Measurements from ENCODE around the gene PADI4. TPM values are rescaled to one million over a fixed set of nuclear protein-coding genes. Genes with fewer than 3 reads are reported as not detected.

The PADI4 gene
- polyA plus RNA-seq, 1 experiment = not detected

- peak; percentile 47 for DNase-seq (ENCODE audit: low read depth, low spot score)
- ChIA-PET POLR2A (no interaction called here), CTCF (no interaction called here)
- Histone ChIP-seq H3K27me3 (ENCODE audit: control insufficient read depth, insufficient read depth, low read length) (peaks cover 32% of the 10 kb centered on the region), H3K27ac (ENCODE audit: low read depth, low read length) (peak overlapping the region; percentile 1), H3K9me3 (ENCODE audit: control insufficient read depth, insufficient read depth, low read length) (no peaks in the 10 kb centered on the region), H3K4me3 (ENCODE audit: low read depth, low read length) (no peak overlapping the region)
- no peak for TF ChIP-seq CTCF (IDR thresholded peaks at IDR 0.05; ENCODE audit: low read depth, low read length)
Measured at GRCh38 chr1:17287130-17287776, 20.7 kb upstream of the PADI4 start.

GRCh38 chr1:17289721-17290120, 18.3 kb upstream of the PADI4 start:
- POLR2A ChIA-PET = no interaction called here
- CTCF ChIA-PET = interaction anchor here (0.8 to 2.4 kb wide), 4 partner anchors 16 to 230 kb away, joined by 3 to 6 read pairs (median 4); no protein-coding TSS in a partner anchor

GRCh38 chr1:17290553-17290952, 17.4 kb upstream of the PADI4 start:
- TF ChIP-seq CTCF (IDR thresholded peaks at IDR 0.05; ENCODE audit: low read depth, low read length) = no peak
- ChIA-PET POLR2A (no interaction called here), CTCF (interaction anchor here (0.8 to 2.4 kb wide), 3 partner anchors 16 to 230 kb away, joined by 3 to 6 read pairs (median 5); no protein-coding TSS in a partner anchor)
- no peak for DNase-seq (ENCODE audit: low read depth, low spot score)
- Histone ChIP-seq H3K4me3 (ENCODE audit: low read depth, low read length) (no peak overlapping the region), H3K27me3 (ENCODE audit: control insufficient read depth, insufficient read depth, low read length) (peaks cover 21% of the 10 kb centered on the region), H3K27ac (ENCODE audit: low read depth, low read length) (no peak overlapping the region), H3K9me3 (ENCODE audit: control insufficient read depth, insufficient read depth, low read length) (no peaks in the 10 kb centered on the region)

More at GRCh38 chr1:17289721-17290120, 18.3 kb upstream of the PADI4 start:
- no peak for DNase-seq (ENCODE audit: low read depth, low spot score)
- TF ChIP-seq CTCF (IDR thresholded peaks at IDR 0.05; ENCODE audit: low read depth, low read length) = no peak
- H3K27ac ChIP-seq (ENCODE audit: low read depth, low read length) = no peak overlapping the region
- no peak overlapping the region for H3K4me3 ChIP-seq (ENCODE audit: low read depth, low read length)
- no peaks in the 10 kb centered on the region for H3K9me3 ChIP-seq (ENCODE audit: control insufficient read depth, insufficient read depth, low read length)
- H3K27me3 ChIP-seq (ENCODE audit: control insufficient read depth, insufficient read depth, low read length) = peaks cover 18% of the 10 kb centered on the region

- CTCF ChIA-PET = interaction anchor here (1.3 kb wide), 1 partner anchor 19 kb away, joined by 4 read pairs; no protein-coding TSS in a partner anchor
- Histone ChIP-seq H3K27ac (ENCODE audit: low read depth, low read length) (no peak overlapping the region), H3K27me3 (ENCODE audit: control insufficient read depth, insufficient read depth, low read length) (peaks cover 29% of the 10 kb centered on the region), H3K4me3 (ENCODE audit: low read depth, low read length) (no peak overlapping the region), H3K9me3 (ENCODE audit: control insufficient read depth, insufficient read depth, low read length) (no peaks in the 10 kb centered on the region)
- no peak for TF ChIP-seq CTCF (IDR thresholded peaks at IDR 0.05; ENCODE audit: low read depth, low read length)
- no peak for DNase-seq (ENCODE audit: low read depth, low spot score)
- POLR2A ChIA-PET = no interaction called here
Measured at GRCh38 chr1:17292299-17293160, 15.5 kb upstream of the PADI4 start.
